ENCODE results near the gene KAT2A. TPM values are rescaled to one million over a fixed set of nuclear protein-coding genes. Genes with fewer than 3 reads are reported as not detected.
A peak's percentile ranks its signal among the peaks of the same experiment; 100 is the strongest.

KAT2A gene
- total and polyA plus RNA-seq, 9 of the 15 experiments (the other 6 are each of a cell fraction or from before 2014, with no cell fraction given): 1.5 to 80.4 (median 31.9) TPM

GRCh38 chr17:42107597-42108576, 13.3 kb downstream of the KAT2A start (continued):
- no peak for TF ChIP-seq BCLAF1 (IDR thresholded peaks at IDR 0.05; ENCODE audit: borderline replicate concordance in 1 of 2, control insufficient read depth in 1 of 2, low read depth in 2 of 2, low read length in 1 of 2)
- peak; percentile 33; the same call in 1 of the 2 replicates for TF ChIP-seq L3MBTL2 (IDR thresholded peaks at IDR 0.05)
- TF ChIP-seq ZNF699 (CRISPR knock-in tag; IDR thresholded peaks at IDR 0.05; ENCODE audit: insufficient replicate concordance): no peak
- no peak for TF ChIP-seq JUND (IDR thresholded peaks at IDR 0.05; ENCODE audit: borderline replicate concordance, low read depth, low read length)
- TF ChIP-seq JUND (tag; IDR thresholded peaks at IDR 0.05; ENCODE audit: borderline replicate concordance, low read depth, low read length): no peak
- no peak for TF ChIP-seq POLR2AphosphoS2 (IDR thresholded peaks at IDR 0.05; ENCODE audit: low read length)
- TF ChIP-seq EP400 (IDR thresholded peaks at IDR 0.05): no peak
- TF ChIP-seq WHSC1 (IDR thresholded peaks at IDR 0.05; ENCODE audit: low read length): no peak
- TF ChIP-seq SP1 (CRISPR knock-in tag; IDR thresholded peaks at IDR 0.05): peak; percentile 71
- no peak for TF ChIP-seq NEUROD1 (IDR thresholded peaks at IDR 0.05; ENCODE audit: borderline replicate concordance, low read depth, low read length, partially characterized antibody)
- no peak for TF ChIP-seq ZNF609 (CRISPR knock-in tag; IDR thresholded peaks at IDR 0.05; ENCODE audit: borderline replicate concordance)
- TF ChIP-seq ZNF24 (IDR thresholded peaks at IDR 0.05): no peak
- TF ChIP-seq ZNF316 (IDR thresholded peaks at IDR 0.05): peak; percentile 51
- no peak for TF ChIP-seq ARHGAP35 (IDR thresholded peaks at IDR 0.05; ENCODE audit: partially characterized antibody)
- no peak for TF ChIP-seq ZNF584 (CRISPR knock-in tag; IDR thresholded peaks at IDR 0.05; ENCODE audit: low read depth)
- no peak for TF ChIP-seq THRAP3 (IDR thresholded peaks at IDR 0.05; ENCODE audit: borderline replicate concordance)
- peak; percentile 61; the same call in 1 of the 2 replicates for TF ChIP-seq CREB1 (IDR thresholded peaks at IDR 0.05)
- no peak for TF ChIP-seq CREB1 (CRISPR knock-in tag; IDR thresholded peaks at IDR 0.05)
- TF ChIP-seq ZNF239 (CRISPR knock-in tag; IDR thresholded peaks at IDR 0.05): peak; percentile 56; the same call in 1 of the 2 replicates
